HepG2 (cell line): Measurements from ENCODE around the gene TREH. TPM values are rescaled to one million over a fixed set of nuclear protein-coding genes. Genes with fewer than 3 reads are reported as not detected.

Experiments
- ATAC-seq: fragments of 200-7000 bp; cut with Tn5 transposase; 3 replicates; pipeline ENCODE4 v1.9.1; 2020; ENCODE audit warnings: mild to moderate bottlenecking, moderate library complexity
- BruUV-seq: library from RNA; stranded (reverse); fragments of 400-500 nt; replicated peaks from 2 replicates; lab custom pipeline; 2021; lab: Mats Ljungman, UMichigan
- CTCF ChIA-PET: fragments of 300-600 bp; formaldehyde crosslinking; extraction: SDS; loops from one replicate; lab custom pipeline; 2021; ENCODE audit warnings: low total read pairs, inconsistent platforms, low intra/inter-chr PET ratio; lab: Yijun Ruan, JAX
- POLR2A ChIA-PET: fragments of 350-600 bp; sonication (Branson Sonifier 250); formaldehyde crosslinking; loops from one replicate; lab custom pipeline; 2020; ENCODE audit warnings: antibody characterized with exemption, inconsistent platforms; lab: Yijun Ruan, JAX
- DNase-seq: peaks from one replicate; pipeline ENCODE4 v3.0.0-alpha.2; 2015; ENCODE audit warnings: low spot score
- FAIRE-seq: peaks from 3 replicates; lab custom pipeline; 2011; peaks lifted over from hg19 to GRCh38; lab: Jason Lieb, UNC
- H2AFZ ChIP-seq: one replicate; pipeline ENCODE4 v1.6.1; 2011; ENCODE audit warnings: low read length, inconsistent platforms
- H3K27ac ChIP-seq: fragments of 300-600 bp; 3 replicates; pipeline ENCODE4 v1.8.0; 2011; ENCODE audit warnings: mixed run types, mild to moderate bottlenecking, mixed read lengths, low read length, inconsistent platforms; ENCODE audit not compliant: insufficient read depth; ENCODE audit errors: extremely low read length
- H3K27me3 ChIP-seq, 2 experiments: fragments of 200-600 bp in 1 of 2; 2 replicates in 1 of 2; 3 replicates in 1 of 2; pipeline versions ENCODE4 v1.6.0 to v1.8.0; 2011; ENCODE audit warnings: low read length in 2 of 2, mild to moderate bottlenecking in 2 of 2, moderate library complexity in 2 of 2, inconsistent platforms in 1 of 2; ENCODE audit not compliant: insufficient read depth in 2 of 2, control insufficient read depth in 1 of 2
- H3K36me3 ChIP-seq, 2 experiments: fragments of 200-600 bp in 1 of 2; replicated peaks in 1 of 2; 2 replicates in 1 of 2; 3 replicates in 1 of 2; pipeline versions ENCODE4 v1.5.1 to v1.8.0; 2011; ENCODE audit warnings: low read length in 2 of 2, inconsistent platforms in 1 of 2; ENCODE audit not compliant: insufficient read depth in 2 of 2, control insufficient read depth in 1 of 2
- H3K4me1 ChIP-seq: 2 replicates; pipeline ENCODE4 v1.5.1; 2012; ENCODE audit warnings: low read length, inconsistent platforms; ENCODE audit not compliant: insufficient read depth
- H3K4me2 ChIP-seq: 2 replicates; pipeline ENCODE4 v1.6.0; 2011; ENCODE audit warnings: low read depth, low read length, inconsistent platforms
- H3K4me3 ChIP-seq, 3 experiments: fragments of 200-600 bp in 1 of 3; sonication (generic), shearing (Covaris generic) in 1 of 3; replicated peaks in 1 of 3; 2 replicates each; pipeline ENCODE4 v1.5.1; 2011 to 2016; ENCODE audit warnings: low read length in 3 of 3, inconsistent platforms in 2 of 3, low read depth in 2 of 3, mild to moderate bottlenecking in 2 of 3, control low read depth in 1 of 3, mixed read lengths in 1 of 3; ENCODE audit not compliant: insufficient read depth in 1 of 3
- H3K79me2 ChIP-seq: one replicate; pipeline ENCODE4 v1.6.1; 2011; ENCODE audit warnings: low read length, inconsistent platforms; ENCODE audit not compliant: insufficient read depth
- H3K9ac ChIP-seq: 2 replicates; pipeline ENCODE4 v1.6.0; 2011; ENCODE audit warnings: mild to moderate bottlenecking, low read depth, low read length, inconsistent platforms; ENCODE audit not compliant: insufficient read depth
- H3K9me3 ChIP-seq: 2 replicates; pipeline ENCODE4 v1.5.1; 2012; ENCODE audit warnings: mild to moderate bottlenecking, low read length
- H4K20me1 ChIP-seq: 2 replicates; pipeline ENCODE4 v1.6.0; 2011; ENCODE audit warnings: inconsistent platforms, mild to moderate bottlenecking, low read length, moderate library complexity; ENCODE audit not compliant: insufficient read depth
- ELF3 ChIP-seq: IDR thresholded peaks from 2 replicates; pipeline ENCODE4 v1.6.1; 2016; ENCODE audit warnings: missing genetic modification reagents, missing compliant biosample characterization
- IKZF4 ChIP-seq: sonication (generic); formaldehyde crosslinking; IDR thresholded peaks from 2 replicates; pipeline ENCODE4 v1.5.1; 2020; ENCODE audit warnings: borderline replicate concordance, mild to moderate bottlenecking, low read depth, missing genetic modification reagents; ENCODE audit errors: not compliant biosample characterization
- MTF1 ChIP-seq: sonication (generic); formaldehyde crosslinking; IDR thresholded peaks from 2 replicates; pipeline ENCODE4 v1.5.0; 2020; ENCODE audit warnings: missing genetic modification reagents
- NBN ChIP-seq: fragments of 450-650 bp; conservative IDR thresholded peaks from 2 replicates; pipeline ENCODE4 v1.6.1; 2017
- PAX8 ChIP-seq: sonication (generic); formaldehyde crosslinking; IDR thresholded peaks from 2 replicates; pipeline ENCODE4 v1.8.0; 2022; ENCODE audit warnings: mild to moderate bottlenecking, missing genetic modification reagents, borderline replicate concordance
- RCOR2 ChIP-seq: IDR thresholded peaks from 2 replicates; pipeline ENCODE4 v1.6.1; 2016; ENCODE audit warnings: missing biosample characterization, missing genetic modification reagents
- SATB2 ChIP-seq: sonication (generic); formaldehyde crosslinking; IDR thresholded peaks from 2 replicates; pipeline ENCODE4 v1.5.0; 2020; ENCODE audit warnings: missing genetic modification reagents
- SRSF4 ChIP-seq: fragments of 200-400 bp; formaldehyde crosslinking; IDR thresholded peaks from one replicate; pipeline ENCODE4 v1.6.1; 2018; ENCODE audit warnings: mild to moderate bottlenecking, low read depth, low read length, moderate library complexity; ENCODE audit not compliant: poor library complexity, severe bottlenecking
- ZMAT3 ChIP-seq: sonication (generic); formaldehyde crosslinking; conservative IDR thresholded peaks from 2 replicates; pipeline ENCODE4 v1.7.0; 2021; ENCODE audit warnings: missing genetic modification reagents
- ZNF121 ChIP-seq: sonication (generic); formaldehyde crosslinking; IDR thresholded peaks from 2 replicates; pipeline ENCODE4 v1.5.0; 2020; ENCODE audit warnings: mild to moderate bottlenecking, missing genetic modification reagents
- ZNF253 ChIP-seq: sonication (generic); formaldehyde crosslinking; IDR thresholded peaks from 2 replicates; pipeline ENCODE4 v1.8.0; 2022; ENCODE audit warnings: mild to moderate bottlenecking, missing genetic modification reagents, borderline replicate concordance
- ZNF34 ChIP-seq: sonication (generic); formaldehyde crosslinking; IDR thresholded peaks from 2 replicates; pipeline ENCODE4 v1.4.0; 2020; ENCODE audit warnings: mild to moderate bottlenecking, missing genetic modification reagents, borderline replicate concordance
- ZNF44 ChIP-seq: sonication (generic); formaldehyde crosslinking; IDR thresholded peaks from 2 replicates; pipeline ENCODE4 v1.5.1; 2020; ENCODE audit warnings: mild to moderate bottlenecking, missing genetic modification reagents
- ZNF460 ChIP-seq: sonication (generic); formaldehyde crosslinking; IDR thresholded peaks from 2 replicates; pipeline ENCODE4 v1.5.1; 2020; ENCODE audit warnings: missing genetic modification reagents, mild to moderate bottlenecking, borderline replicate concordance
- ZSCAN20 ChIP-seq: sonication (generic); formaldehyde crosslinking; IDR thresholded peaks from 2 replicates; pipeline ENCODE4 v1.4.0; 2020; ENCODE audit warnings: missing genetic modification reagents, mild to moderate bottlenecking, borderline replicate concordance
- WGBS: methylation state at CpG from one replicate; pipeline ENCODE4 v1.1.6; 2017; ENCODE audit warnings: low lambda C conversion rate; 5-methylcytosine and 5-hydroxymethylcytosine counted together
- in situ Hi-C: cut with HindIII; loops from 2 replicates; pipeline ENCODE4 v1.10.0; 2017; ENCODE audit warnings: low pct_unique_long_range_greater_than_20kb; ENCODE audit not compliant: extremely low pct_ligation_motif_present
- intact Hi-C: fragments of 100-400 bp; cut with micrococcal nuclease; formaldehyde crosslinking; loops from one replicate; pipeline ENCODE4 v1.10.0; 2022; ENCODE audit not compliant: unreplicated experiment
- polyA plus RNA-seq, 8 experiments: library from polyadenylated mRNA; depleted of rRNA in 3 of 8; stranded (reverse) in 7 of 8; unstranded in 1 of 8; fragments of >200 nt; fragmentation: Illumina TruSeq in 4 of 8; extraction: Trizol in 4 of 8; gene quantifications; 2 replicates each; pipeline versions ENCODE4 v1.2.1 to v1.2.3, GENCODE V29; 2011 to 2016; ENCODE audit warnings: low read depth in 4 of 8, missing spikeins in 1 of 8, mixed read lengths in 1 of 8; ENCODE audit not compliant: insufficient read depth in 1 of 8
- total RNA-seq, 5 experiments: library from RNA; depleted of rRNA; stranded (reverse); fragments of >200 nt; fragmentation: Illumina TruSeq; extraction: Trizol; gene quantifications; 2 replicates each; pipeline ENCODE4 v1.2.3, GENCODE V29; 2016; ENCODE audit warnings: low read depth in 1 of 5

Gene TREH
- total and polyA plus RNA-seq, 2 of the 13 experiments (the other 11 are each of a cell fraction or from before 2014, with no cell fraction given) = 0.53 to 0.86 TPM

DNA sequence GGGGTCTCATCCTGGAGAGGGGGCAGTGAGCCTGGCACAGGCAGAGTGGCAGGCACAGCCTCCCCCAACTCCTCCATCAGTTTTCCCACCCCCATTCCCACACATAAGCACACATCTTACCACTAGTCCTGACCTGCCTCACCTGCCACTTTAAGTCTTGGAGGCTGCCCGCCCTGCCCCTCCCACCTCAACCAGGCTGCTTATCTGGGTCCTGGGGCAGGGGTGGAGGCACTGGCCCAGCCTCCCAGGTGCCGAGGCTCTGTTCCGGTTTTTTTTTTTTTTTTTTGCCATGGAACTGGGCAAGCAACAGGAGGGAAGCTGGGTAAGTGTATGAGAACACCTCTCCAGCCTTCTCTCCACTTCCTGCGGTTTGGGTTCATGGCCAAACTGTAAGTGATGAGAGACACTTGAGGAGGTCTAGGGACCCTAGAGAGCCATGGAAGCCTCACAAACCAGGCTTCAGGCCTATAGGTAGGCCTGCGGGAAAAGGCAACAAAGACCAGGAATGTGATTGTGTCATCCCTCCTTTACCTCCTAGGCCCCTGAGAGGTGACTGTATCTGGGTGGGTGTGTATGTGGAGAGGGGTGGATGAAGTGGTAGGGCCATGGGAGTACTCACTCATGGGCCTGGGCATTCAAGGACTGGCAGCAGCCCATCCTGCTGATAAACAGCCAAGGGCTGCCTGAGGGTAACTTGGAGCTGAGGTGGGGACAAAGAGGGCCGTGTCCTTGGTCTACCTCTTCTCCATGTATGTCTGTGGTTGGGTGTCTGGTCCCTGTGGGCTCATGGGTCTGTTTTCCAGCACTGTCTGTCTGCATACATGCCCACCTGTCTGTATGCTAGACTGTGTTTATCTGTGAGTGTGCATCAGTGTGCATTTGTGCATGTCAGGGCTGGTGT lies 49.4 kb downstream of the TREH start:
- TF ChIP-seq PAX8 (CRISPR knock-in tag) (no peak), ZNF121 (CRISPR knock-in tag) (no peak), ZNF253 (CRISPR knock-in tag) (no peak), ZSCAN20 (CRISPR knock-in tag) (no peak), RCOR2 (CRISPR knock-in tag) (no peak), ZNF34 (CRISPR knock-in tag) (no peak), MTF1 (CRISPR knock-in tag) (no peak), ELF3 (CRISPR knock-in tag) (no peak), ZNF460 (CRISPR knock-in tag) (no peak), IKZF4 (CRISPR knock-in tag) (no peak), ZMAT3 (no peak), NBN (no peak), ZNF44 (no peak), SRSF4 (no peak), SATB2 (no peak)
- ChIA-PET POLR2A (interaction anchor here (1.0 to 1.3 kb wide), 2 partner anchors 9 to 10 kb away, joined by 4 to 5 read pairs; no protein-coding TSS in a partner anchor), CTCF (no interaction called here)
- Histone ChIP-seq H3K36me3 (peaks cover 11 to 19% of the 10 kb centered on the region in 2 experiments; a peak in 4 of 5 replicates), H3K79me2 (no peaks in the 10 kb centered on the region), H2AFZ (no peak overlapping the region), H3K4me2 (no peak overlapping the region), H3K27ac (no peak overlapping the region), H3K9ac (no peak overlapping the region), H3K4me1 (peaks cover 9% of the 10 kb centered on the region), H3K9me3 (no peaks in the 10 kb centered on the region), H3K27me3 (no peaks in the 10 kb centered on the region), H3K4me3 (no peak overlapping the region), H4K20me1 (no peaks in the 10 kb centered on the region)
- ATAC-seq = no peak
- intact Hi-C loops = no loop called here
- no peak for DNase-seq
- no TSS peak for BruUV-seq
- in situ Hi-C loops = no loop called here
- 95% methylated on average over 6 of the region's 6 CpGs for WGBS
- FAIRE-seq = no peak
